ENCODE data around the gene XRCC1.

Gene XRCC1

GRCh38 chr19:43533546-43534304 lies 41.6 kb downstream of the XRCC1 start:
- no peaks in the 10 kb centered on the region for H3K27me3 ChIP-seq (ENCODE audit: low read depth, low read length)
- peaks cover 6% of the 10 kb centered on the region; the same call in 1 of the 2 replicates for H3K4me1 ChIP-seq (ENCODE audit: low read length)
- H3K27ac ChIP-seq (ENCODE audit: low read length) = peak overlapping the region; percentile 80
- H4K20me1 ChIP-seq (ENCODE audit: insufficient read depth, low read length) = peaks cover 5% of the 10 kb centered on the region; the same call in 1 of the 2 replicates
- no peak for TF ChIP-seq EZH2phosphoT487 (IDR thresholded peaks at IDR 0.05; ENCODE audit: low read depth)
- no peak for TF ChIP-seq CTCF (IDR thresholded peaks at IDR 0.05; ENCODE audit: low read depth, low read length)
- peaks cover 12% of the 10 kb centered on the region for H3K36me3 ChIP-seq (replicated peaks; ENCODE audit: low read depth, low read length)
- H3K4me2 ChIP-seq (ENCODE audit: low read length) = peak overlapping the region; percentile 89
- no peaks in the 10 kb centered on the region for H3K9me3 ChIP-seq (ENCODE audit: insufficient read depth, low read length)
- peak overlapping the region; percentile 86 for H3K4me3 ChIP-seq (ENCODE audit: low read length)
- no peaks in the 10 kb centered on the region for H3K79me2 ChIP-seq (ENCODE audit: low read length)
- H3K9ac ChIP-seq (ENCODE audit: low read length) = peak overlapping the region; percentile 83
- peak overlapping the region; percentile 92 for H2AFZ ChIP-seq (ENCODE audit: low read depth, low read length)

GRCh38 chr19:43532962-43533545 lies 42.3 kb downstream of the XRCC1 start, which contains the start of gene ZNF575:
ZNF575 (plus strand) TSS chr19:43533188; CDS start chr19:43534423, 1,235 bp downstream.
- H3K36me3 ChIP-seq (replicated peaks; ENCODE audit: low read depth, low read length) = peaks cover 5% of the 10 kb centered on the region
- H3K9ac ChIP-seq (ENCODE audit: low read length) = peak within 1 kb of the TSS; percentile 83
- H3K4me2 ChIP-seq (ENCODE audit: low read length) = peak within 1 kb of the TSS; percentile 89
- H3K27ac ChIP-seq (ENCODE audit: low read length) = peak within 1 kb of the TSS; percentile 80
- no peaks in the 10 kb centered on the region for H3K9me3 ChIP-seq (ENCODE audit: insufficient read depth, low read length)
- H2AFZ ChIP-seq (ENCODE audit: low read depth, low read length) = peak within 1 kb of the TSS; percentile 92
- TF ChIP-seq EZH2phosphoT487 (IDR thresholded peaks at IDR 0.05; ENCODE audit: low read depth) = no peak
- TF ChIP-seq CTCF (IDR thresholded peaks at IDR 0.05; ENCODE audit: low read depth, low read length) = no peak
- H4K20me1 ChIP-seq (ENCODE audit: insufficient read depth, low read length) = peaks cover 5% of the 10 kb centered on the region; the same call in 1 of the 2 replicates
- H3K4me3 ChIP-seq (ENCODE audit: low read length) = peak within 1 kb of the TSS; percentile 86
- no peaks in the 10 kb centered on the region for H3K79me2 ChIP-seq (ENCODE audit: low read length)
- H3K4me1 ChIP-seq (ENCODE audit: low read length) = peaks cover 7% of the 10 kb centered on the region
- no peaks in the 10 kb centered on the region for H3K27me3 ChIP-seq (ENCODE audit: low read depth, low read length)

- no peak for TF ChIP-seq CTCF (IDR thresholded peaks at IDR 0.05; ENCODE audit: low read depth, low read length)
- TF ChIP-seq EZH2phosphoT487 (IDR thresholded peaks at IDR 0.05; ENCODE audit: low read depth) = no peak
These were observed 42.8 kb downstream of the XRCC1 start for GRCh38 chr19:43532571-43532961.

More at GRCh38 chr19:43532571-43532961, 42.8 kb downstream of the XRCC1 start:
- Histone ChIP-seq H3K4me1 (ENCODE audit: low read length) (peaks cover 12% of the 10 kb centered on the region), H3K9me3 (ENCODE audit: insufficient read depth, low read length) (no peaks in the 10 kb centered on the region), H3K79me2 (ENCODE audit: low read length) (no peaks in the 10 kb centered on the region), H3K9ac (ENCODE audit: low read length) (peak overlapping the region; percentile 83), H3K4me3 (ENCODE audit: low read length) (peak overlapping the region; percentile 86), H2AFZ (ENCODE audit: low read depth, low read length) (peak overlapping the region; percentile 92), H3K27ac (ENCODE audit: low read length) (peak overlapping the region; percentile 80), H3K36me3 (replicated peaks; ENCODE audit: low read depth, low read length) (peaks cover 3% of the 10 kb centered on the region), H3K4me2 (ENCODE audit: low read length) (peak overlapping the region; percentile 89), H3K27me3 (ENCODE audit: low read depth, low read length) (no peaks in the 10 kb centered on the region), H4K20me1 (ENCODE audit: insufficient read depth, low read length) (peaks cover 5% of the 10 kb centered on the region; the same call in 1 of the 2 replicates)
